GM12874 (cell line): ENCODE results near the gene MICALL2.

Experiments used
- TF ChIP-seq, protein P1 (sequence below): IDR thresholded peaks from 2 replicates; pipeline ENCODE4 v1.5.1; 2011; ENCODE audit warnings: low read depth, mild to moderate bottlenecking, control low read depth, low read length, moderate library complexity; ENCODE audit not compliant: insufficient read depth

MICALL2 gene

DNA sequence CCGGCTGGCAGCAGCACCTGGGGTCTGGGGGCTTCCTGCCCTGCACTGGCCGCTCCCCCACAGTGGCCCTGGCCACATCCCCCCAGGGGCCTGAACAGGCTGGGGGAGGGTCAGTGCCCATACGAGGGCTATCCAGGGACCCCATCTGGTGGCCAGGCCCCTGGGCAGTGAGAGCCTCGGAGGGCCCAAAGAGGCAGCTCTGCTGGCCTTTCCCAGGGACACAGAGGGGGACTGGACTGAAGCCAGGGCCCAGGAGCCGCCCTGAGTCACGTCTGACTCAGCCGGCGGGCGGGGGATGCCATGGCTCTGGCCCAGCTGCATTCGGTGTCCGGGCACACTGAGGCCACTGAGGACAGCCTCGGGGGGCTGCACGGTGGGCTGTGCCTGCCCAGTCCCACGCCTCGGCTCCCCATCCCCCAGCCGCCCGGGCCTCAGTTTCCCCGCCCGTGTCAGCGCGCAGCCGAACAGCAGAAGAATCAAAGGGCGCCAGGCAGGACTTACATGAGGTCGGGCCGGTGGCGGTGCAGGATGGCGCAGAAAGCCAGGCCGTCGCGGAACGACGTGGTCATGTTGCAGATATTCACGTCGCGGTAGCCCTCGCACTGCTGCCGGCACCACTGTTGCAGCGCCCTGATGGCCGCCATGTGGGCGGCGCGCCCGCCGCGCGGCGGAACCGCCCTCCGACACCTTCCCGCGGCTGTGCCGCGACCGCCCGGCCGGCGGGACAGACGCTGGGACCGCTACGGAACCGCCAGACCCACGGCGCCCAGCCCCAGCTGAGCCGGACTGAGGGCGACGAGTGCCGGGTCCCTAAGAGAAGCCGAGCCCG lies at the start of gene MICALL2:
Gene MICALL2, minus strand, starts transcription at position 788 of the 829 bp plus-strand sequence. Its CDS starts 144 bp downstream, at position 644.
- TF ChIP-seq, protein P1, sequence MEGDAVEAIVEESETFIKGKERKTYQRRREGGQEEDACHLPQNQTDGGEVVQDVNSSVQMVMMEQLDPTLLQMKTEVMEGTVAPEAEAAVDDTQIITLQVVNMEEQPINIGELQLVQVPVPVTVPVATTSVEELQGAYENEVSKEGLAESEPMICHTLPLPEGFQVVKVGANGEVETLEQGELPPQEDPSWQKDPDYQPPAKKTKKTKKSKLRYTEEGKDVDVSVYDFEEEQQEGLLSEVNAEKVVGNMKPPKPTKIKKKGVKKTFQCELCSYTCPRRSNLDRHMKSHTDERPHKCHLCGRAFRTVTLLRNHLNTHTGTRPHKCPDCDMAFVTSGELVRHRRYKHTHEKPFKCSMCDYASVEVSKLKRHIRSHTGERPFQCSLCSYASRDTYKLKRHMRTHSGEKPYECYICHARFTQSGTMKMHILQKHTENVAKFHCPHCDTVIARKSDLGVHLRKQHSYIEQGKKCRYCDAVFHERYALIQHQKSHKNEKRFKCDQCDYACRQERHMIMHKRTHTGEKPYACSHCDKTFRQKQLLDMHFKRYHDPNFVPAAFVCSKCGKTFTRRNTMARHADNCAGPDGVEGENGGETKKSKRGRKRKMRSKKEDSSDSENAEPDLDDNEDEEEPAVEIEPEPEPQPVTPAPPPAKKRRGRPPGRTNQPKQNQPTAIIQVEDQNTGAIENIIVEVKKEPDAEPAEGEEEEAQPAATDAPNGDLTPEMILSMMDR = no peak

GRCh38 chr7:1508277-1508758 lies 49.0 kb upstream of the MICALL2 start:
- TF ChIP-seq, protein P1 = no peak

DNA sequence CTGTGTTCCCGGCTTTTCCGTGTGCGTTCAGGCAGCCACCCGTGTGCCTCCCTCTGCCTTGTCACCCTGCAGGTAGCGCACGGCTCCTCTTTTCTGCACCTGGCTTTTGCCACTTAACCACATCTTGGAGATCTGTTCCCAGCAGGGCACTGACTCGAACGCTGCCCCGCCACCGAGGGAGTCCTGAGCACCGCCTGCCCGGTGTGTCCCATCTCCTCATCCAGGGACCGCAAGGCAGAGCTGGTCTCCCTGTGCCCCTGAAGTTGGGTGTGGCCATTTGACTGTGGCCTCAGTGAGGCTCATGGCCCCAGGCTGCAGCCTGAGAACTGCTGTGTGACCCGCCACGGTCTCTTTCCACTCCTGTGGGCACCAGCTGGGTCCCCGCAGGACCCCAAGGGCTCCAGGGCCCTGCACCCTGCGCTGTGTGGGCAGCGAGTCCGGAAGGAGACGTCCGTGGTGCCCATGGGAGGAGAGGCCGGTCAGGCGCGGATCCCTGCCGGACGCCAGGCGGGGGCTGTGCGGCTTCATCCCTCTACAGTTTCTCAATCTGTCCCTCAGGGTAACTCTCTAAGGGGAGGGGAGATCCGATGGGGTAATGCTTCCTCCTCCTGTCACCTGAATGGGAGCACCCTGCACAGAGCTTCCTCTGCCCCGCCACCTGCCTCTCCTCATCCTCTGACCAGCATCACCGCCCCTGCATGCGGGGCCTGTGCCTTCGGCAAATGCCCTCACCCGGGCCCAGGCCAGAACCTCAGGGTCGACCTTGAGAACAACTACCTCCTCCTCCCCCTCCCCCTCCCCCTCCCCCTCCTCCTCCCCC lies 46.7 kb upstream of the MICALL2 start:
- TF ChIP-seq, protein P1 = no peak

GRCh38 chr7:1503816-1504775 lies 44.8 kb upstream of the MICALL2 start, which contains the start of gene INTS1:
Gene INTS1 (minus strand): TSS chr7:1504389. CDS start chr7:1503960, 429 bp downstream.
- TF ChIP-seq, protein P1 = peak; percentile 85

- TF ChIP-seq, protein P1 = no peak
Measured at GRCh38 chr7:1503390-1503789, 44.1 kb upstream of the MICALL2 start.

DNA sequence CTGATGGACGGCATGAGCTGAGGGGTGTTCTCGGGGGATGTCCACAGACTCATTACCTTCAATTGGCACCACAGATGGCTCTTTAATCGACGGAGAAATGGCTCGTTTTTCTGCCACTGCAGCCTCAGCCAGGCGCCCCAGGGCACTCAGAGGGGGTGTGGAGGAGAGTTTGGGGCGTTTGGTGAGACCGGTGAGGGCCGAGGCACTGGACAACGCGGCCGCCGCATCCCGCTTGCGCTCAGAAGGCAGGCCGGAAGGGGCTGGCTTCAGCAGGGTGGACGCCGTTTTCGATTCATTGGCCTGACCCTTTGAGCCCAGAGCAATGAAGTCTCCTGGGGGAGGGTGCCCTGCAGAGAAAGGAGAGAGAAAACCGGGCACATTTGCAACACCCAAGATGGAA lies 43.6 kb upstream of the MICALL2 start:
- TF ChIP-seq, protein P1 = no peak
